ENCODE measurements around the gene LMTK3.

The LMTK3 gene

DNA sequence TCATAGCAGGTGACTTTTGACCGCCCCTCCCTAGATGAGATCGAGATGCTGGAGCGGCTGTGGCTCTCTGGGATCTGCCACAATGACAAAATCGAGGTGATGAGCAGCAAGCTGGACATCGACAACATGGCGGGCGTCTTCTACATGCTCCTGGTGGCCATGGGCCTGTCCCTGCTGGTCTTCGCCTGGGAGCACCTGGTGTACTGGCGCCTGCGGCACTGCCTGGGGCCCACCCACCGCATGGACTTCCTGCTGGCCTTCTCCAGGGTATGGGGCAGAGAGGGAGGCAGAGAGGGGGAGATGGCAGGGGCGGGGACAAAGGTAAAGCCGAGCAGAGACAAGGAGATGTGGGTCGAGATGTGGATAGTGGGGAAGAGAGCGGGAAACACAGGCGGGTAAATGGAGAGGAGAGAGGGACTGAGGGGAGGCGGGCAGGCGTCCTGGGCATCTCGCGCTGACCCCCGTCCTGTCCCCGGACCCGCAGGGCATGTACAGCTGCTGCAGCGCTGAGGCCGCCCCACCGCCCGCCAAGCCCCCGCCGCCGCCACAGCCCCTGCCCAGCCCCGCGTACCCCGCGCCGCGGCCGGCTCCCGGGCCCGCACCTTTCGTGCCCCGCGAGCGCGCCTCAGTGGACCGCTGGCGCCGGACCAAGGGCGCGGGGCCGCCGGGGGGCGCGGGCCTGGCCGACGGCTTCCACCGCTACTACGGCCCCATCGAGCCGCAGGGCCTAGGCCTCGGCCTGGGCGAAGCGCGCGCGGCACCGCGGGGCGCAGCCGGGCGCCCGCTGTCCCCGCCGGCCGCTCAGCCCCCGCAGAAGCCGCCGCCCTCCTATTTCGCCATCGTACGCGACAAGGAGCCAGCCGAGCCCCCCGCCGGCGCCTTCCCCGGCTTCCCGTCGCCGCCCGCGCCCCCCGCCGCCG is 69.3 kb downstream of the LMTK3 start:
- 66% methylated on average over 94 of the region's 94 CpGs for WGBS
- Histone ChIP-seq H3K9me3 (ENCODE audit: insufficient read depth, low read depth, low read length) (no peaks in the 10 kb centered on the region), H3K4me3 (ENCODE audit: low read length) (no peak overlapping the region), H3K9ac (ENCODE audit: low read depth, low read length) (no peak overlapping the region), H3K27me3 (ENCODE audit: insufficient read depth, low read length) (peaks cover 33% of the 10 kb centered on the region), H3K36me3 (ENCODE audit: insufficient read depth, low read length) (peaks cover 6% of the 10 kb centered on the region), H3K4me1 (ENCODE audit: insufficient read depth, low read length) (peaks cover 8% of the 10 kb centered on the region), H3K27ac (ENCODE audit: low read depth, low read length) (no peak overlapping the region)

DNA sequence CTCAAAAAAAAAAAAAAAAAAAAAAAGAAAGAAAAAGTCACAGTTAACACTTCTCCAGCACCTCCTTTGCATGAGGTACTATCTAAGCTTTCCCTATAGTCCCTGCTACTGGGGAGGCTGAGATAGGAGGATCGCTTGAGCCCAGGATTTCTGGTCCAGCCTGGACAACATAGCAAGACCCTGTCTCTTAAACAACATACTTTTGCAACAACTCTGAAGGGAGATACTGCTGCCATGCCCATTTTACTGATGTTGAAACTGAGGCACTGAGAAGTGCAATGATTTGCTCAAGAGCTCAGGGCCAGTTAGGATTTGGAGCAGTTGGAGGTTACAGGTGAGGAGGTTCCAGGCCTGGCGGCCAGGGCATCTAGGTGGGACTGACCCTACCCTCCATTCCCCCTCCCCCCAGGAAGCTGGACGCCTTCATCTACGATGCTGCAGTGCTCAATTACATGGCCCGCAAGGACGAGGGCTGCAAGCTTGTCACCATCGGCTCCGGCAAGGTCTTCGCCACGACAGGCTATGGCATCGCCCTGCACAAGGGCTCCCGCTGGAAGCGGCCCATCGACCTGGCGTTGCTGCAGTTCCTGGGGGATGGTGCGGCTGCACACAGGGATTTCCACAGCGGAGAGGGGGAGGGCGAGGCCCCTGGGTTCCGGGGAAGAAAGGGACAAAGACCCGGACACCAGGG is 70.1 kb downstream of the LMTK3 start:
- Histone ChIP-seq H3K27me3 (ENCODE audit: insufficient read depth, low read length) (peaks cover 33% of the 10 kb centered on the region), H3K9ac (ENCODE audit: low read depth, low read length) (no peak overlapping the region), H3K36me3 (ENCODE audit: insufficient read depth, low read length) (0 out of 2 replicates have a peak, but pooled peaks cover under 1% of the 10 kb centered on the region), H3K9me3 (ENCODE audit: insufficient read depth, low read depth, low read length) (no peaks in the 10 kb centered on the region), H3K27ac (ENCODE audit: low read depth, low read length) (no peak overlapping the region), H3K4me3 (ENCODE audit: low read length) (no peak overlapping the region), H3K4me1 (ENCODE audit: insufficient read depth, low read length) (peaks cover 8% of the 10 kb centered on the region)
- 94% methylated on average over 18 of the region's 20 CpGs for WGBS

GRCh38 chr19:48436586-48436985 is 75.0 kb downstream of the LMTK3 start:
- no peak overlapping the region for H3K9ac ChIP-seq (ENCODE audit: low read depth, low read length)
- peaks cover 4% of the 10 kb centered on the region for H3K27me3 ChIP-seq (ENCODE audit: insufficient read depth, low read length)
- no peak overlapping the region for H3K4me3 ChIP-seq (ENCODE audit: low read length)
- no peak overlapping the region for H3K27ac ChIP-seq (ENCODE audit: low read depth, low read length)
- 89% methylated on average over 5 of the region's 5 CpGs for WGBS
- H3K9me3 ChIP-seq (ENCODE audit: insufficient read depth, low read depth, low read length), result no peaks in the 10 kb centered on the region
- no peaks in the 10 kb centered on the region for H3K36me3 ChIP-seq (ENCODE audit: insufficient read depth, low read length)
- H3K4me1 ChIP-seq (ENCODE audit: insufficient read depth, low read length), result no peaks in the 10 kb centered on the region

All from HUES64 (cell line).